MM.1S (cell line): Measurements from ENCODE around the gene ABHD15.

Source experiments
- DNase-seq: peaks from one replicate; pipeline ENCODE4 v3.0.0-alpha.2; 2015
- H2AFZ ChIP-seq: fragments of 300-600 bp; sonication (generic); 2 replicates; pipeline ENCODE4 v1.6.0; 2016; ENCODE audit warnings: antibody characterized with exemption, low read length
- H3F3A ChIP-seq: fragments of 300-600 bp; sonication (generic); 2 replicates; pipeline ENCODE4 v1.6.1; 2016; ENCODE audit warnings: mild to moderate bottlenecking, antibody characterized with exemption, low read length, moderate library complexity, mixed read lengths; ENCODE audit not compliant: insufficient read depth
- H3K27ac ChIP-seq: fragments of 300-600 bp; sonication (generic); 2 replicates; pipeline ENCODE4 v1.5.1; 2016; ENCODE audit warnings: mild to moderate bottlenecking, low read length
- H3K27me3 ChIP-seq: fragments of 300-600 bp; sonication (generic); replicated peaks from 2 replicates; pipeline ENCODE4 v1.6.0; 2016; ENCODE audit warnings: low read length; ENCODE audit not compliant: insufficient read depth
- H3K36me3 ChIP-seq: fragments of 300-600 bp; sonication (generic); replicated peaks from 2 replicates; pipeline ENCODE4 v1.6.1; 2016; ENCODE audit warnings: mild to moderate bottlenecking, low read length, mixed read lengths; ENCODE audit not compliant: insufficient read depth
- H3K4me1 ChIP-seq: fragments of 300-600 bp; sonication (generic); 2 replicates; pipeline ENCODE4 v1.6.1; 2016; ENCODE audit warnings: low read length, mixed read lengths
- H3K4me2 ChIP-seq: fragments of 300-600 bp; sonication (generic); 2 replicates; pipeline ENCODE4 v1.6.0; 2016; ENCODE audit warnings: low read depth, low read length
- H3K4me3 ChIP-seq: fragments of 300-600 bp; sonication (generic); 2 replicates; pipeline ENCODE4 v1.5.1; 2016; ENCODE audit warnings: low read length, mixed read lengths
- H3K79me2 ChIP-seq: fragments of 300-600 bp; sonication (generic); 2 replicates; pipeline ENCODE4 v1.6.1; 2016; ENCODE audit warnings: mixed run types, low read length, mixed read lengths
- H3K9ac ChIP-seq: fragments of 300-600 bp; sonication (generic); 2 replicates; pipeline ENCODE4 v1.6.1; 2016; ENCODE audit warnings: low read length, mixed read lengths
- H3K9me2 ChIP-seq: fragments of 300-600 bp; sonication (generic); replicated peaks from 2 replicates; pipeline ENCODE4 v1.6.1; 2016; ENCODE audit warnings: mild to moderate bottlenecking, low read length, mixed read lengths; ENCODE audit not compliant: insufficient read depth
- H3K9me3 ChIP-seq: fragments of 300-600 bp; sonication (generic); replicated peaks from 2 replicates; pipeline ENCODE4 v1.6.1; 2016; ENCODE audit warnings: mild to moderate bottlenecking, low read length, mixed read lengths; ENCODE audit not compliant: insufficient read depth
- H4K20me1 ChIP-seq: fragments of 300-600 bp; sonication (generic); 2 replicates; pipeline ENCODE4 v1.6.1; 2016; ENCODE audit warnings: mild to moderate bottlenecking, low read length, moderate library complexity, mixed read lengths; ENCODE audit not compliant: insufficient read depth
- EZH2 ChIP-seq: fragments of 300-600 bp; sonication (generic); optimal IDR thresholded peaks from 2 replicates; pipeline ENCODE3; 2017; ENCODE audit warnings: low read depth, mild to moderate bottlenecking, antibody characterized with exemption, low read length, mixed read lengths
- EZH2phosphoT487 ChIP-seq: fragments of 300-600 bp; sonication (generic); IDR thresholded peaks from 2 replicates; pipeline ENCODE4 v1.6.1; 2018; ENCODE audit warnings: antibody characterized with exemption, low read length
- TF ChIP-seq, protein P1 (sequence below): fragments of 300-600 bp; sonication (generic); IDR thresholded peaks from 2 replicates; pipeline ENCODE4 v1.5.1; 2016; ENCODE audit warnings: antibody characterized with exemption, low read length, mixed read lengths

The ABHD15 gene

DNA sequence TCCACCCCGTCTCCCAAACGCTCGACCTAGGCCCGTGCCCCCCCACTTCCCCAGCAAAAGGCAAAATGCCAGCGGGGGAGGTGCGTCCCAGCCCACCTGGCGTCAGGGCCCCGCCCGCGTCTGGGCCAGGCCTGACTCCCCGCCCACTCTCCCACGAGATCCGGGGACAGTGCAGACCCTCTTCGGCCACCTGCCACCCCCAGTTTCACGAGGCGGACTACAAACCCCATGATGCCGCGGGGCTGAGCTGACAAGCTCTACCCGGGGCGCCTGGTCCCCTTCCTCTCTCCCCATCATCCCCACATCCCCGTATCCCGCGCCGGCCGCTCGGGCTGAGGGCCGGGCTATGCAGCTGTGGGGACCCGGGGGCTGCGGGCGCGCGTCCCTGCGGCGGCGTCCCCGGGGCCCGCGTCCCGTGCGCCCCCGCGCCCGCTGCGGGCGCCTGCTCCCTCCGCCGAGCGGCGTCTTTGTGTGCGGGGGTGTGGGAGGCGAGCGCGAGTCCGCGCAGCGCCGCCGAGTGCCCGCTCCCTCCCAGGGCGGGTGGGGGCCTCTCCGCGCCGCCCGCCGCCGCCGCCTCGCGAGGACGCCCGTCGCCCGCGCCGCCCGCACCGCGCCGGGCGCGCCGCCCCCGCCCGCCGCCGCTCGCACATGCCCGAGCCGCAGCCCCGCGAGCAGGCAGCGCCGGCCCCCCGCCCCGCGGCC, 26.2 kb upstream of the ABHD15 start, which contains the start of gene ANKRD13B:
ANKRD13B (plus strand) TSS at position 283 of the 702 bp plus-strand sequence. CDS start 490 bp downstream, outside the sequence.
- Histone ChIP-seq H3K4me1 (peaks cover 31% of the 10 kb centered on the region), H3K9me2 (no peaks in the 10 kb centered on the region), H3K36me3 (no peaks in the 10 kb centered on the region), H2AFZ (peak within 1 kb of the TSS; percentile 70), H3K9ac (peak within 1 kb of the TSS; percentile 21; the same call in 1 of the 2 replicates), H3K4me3 (peak within 1 kb of the TSS; percentile 73), H3F3A (peaks cover 6% of the 10 kb centered on the region; the same call in 1 of the 2 replicates), H3K4me2 (peak within 1 kb of the TSS; percentile 99), H3K9me3 (no peaks in the 10 kb centered on the region), H3K27ac (no peak within 1 kb of the TSS), H4K20me1 (no peaks in the 10 kb centered on the region), H3K27me3 (no peaks in the 10 kb centered on the region), H3K79me2 (peaks cover 10% of the 10 kb centered on the region)
- DNase-seq: no peak
- TF ChIP-seq EZH2 (no peak), EZH2phosphoT487 (no peak)
- TF ChIP-seq, protein P1, sequence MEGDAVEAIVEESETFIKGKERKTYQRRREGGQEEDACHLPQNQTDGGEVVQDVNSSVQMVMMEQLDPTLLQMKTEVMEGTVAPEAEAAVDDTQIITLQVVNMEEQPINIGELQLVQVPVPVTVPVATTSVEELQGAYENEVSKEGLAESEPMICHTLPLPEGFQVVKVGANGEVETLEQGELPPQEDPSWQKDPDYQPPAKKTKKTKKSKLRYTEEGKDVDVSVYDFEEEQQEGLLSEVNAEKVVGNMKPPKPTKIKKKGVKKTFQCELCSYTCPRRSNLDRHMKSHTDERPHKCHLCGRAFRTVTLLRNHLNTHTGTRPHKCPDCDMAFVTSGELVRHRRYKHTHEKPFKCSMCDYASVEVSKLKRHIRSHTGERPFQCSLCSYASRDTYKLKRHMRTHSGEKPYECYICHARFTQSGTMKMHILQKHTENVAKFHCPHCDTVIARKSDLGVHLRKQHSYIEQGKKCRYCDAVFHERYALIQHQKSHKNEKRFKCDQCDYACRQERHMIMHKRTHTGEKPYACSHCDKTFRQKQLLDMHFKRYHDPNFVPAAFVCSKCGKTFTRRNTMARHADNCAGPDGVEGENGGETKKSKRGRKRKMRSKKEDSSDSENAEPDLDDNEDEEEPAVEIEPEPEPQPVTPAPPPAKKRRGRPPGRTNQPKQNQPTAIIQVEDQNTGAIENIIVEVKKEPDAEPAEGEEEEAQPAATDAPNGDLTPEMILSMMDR: no peak

DNA sequence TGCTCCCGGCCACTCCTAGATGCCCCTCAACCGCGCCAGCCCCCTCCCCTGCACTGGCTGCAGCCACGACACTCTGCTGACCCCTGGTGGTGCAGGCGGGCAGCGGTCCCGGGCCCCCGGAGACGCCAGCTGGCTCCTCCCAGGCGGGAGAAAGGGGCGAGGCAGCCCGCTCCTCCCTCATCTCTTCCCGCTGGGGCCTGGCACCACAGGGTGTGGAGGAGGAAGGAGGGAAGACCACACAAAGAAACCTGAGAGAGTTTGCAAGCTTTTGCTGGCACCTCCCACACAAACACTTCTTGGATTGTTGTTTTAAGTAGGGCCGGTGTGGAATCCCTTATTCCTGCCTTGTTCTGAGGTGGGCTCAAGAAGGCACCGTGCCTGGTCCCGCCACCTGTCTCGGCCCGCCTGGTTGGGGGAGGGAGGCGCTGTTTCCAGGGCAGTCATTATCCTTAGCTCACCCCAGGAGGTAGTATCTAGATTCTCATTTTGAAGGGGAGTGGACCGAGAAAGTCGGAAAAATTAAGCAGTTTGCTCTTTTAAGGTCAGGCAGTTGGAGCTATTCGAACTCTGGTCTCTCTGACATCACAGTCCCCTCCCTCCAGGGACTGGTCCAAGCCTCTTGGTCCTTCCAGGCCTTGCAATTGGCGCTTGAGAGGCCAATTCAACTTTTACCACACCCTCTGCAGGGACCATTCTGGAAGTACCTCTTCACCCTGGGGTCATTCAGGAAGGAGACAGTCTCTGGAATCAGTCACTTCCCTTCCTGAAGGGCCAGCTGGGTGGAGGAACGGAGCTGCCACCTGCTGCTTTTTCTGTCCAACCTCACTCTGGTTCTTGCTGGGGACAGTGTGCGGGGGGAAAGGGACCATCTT, 25.1 kb upstream of the ABHD15 start:
- Histone ChIP-seq H3K36me3 (no peaks in the 10 kb centered on the region), H3K27me3 (no peaks in the 10 kb centered on the region), H3K4me2 (peak overlapping the region; percentile 99), H2AFZ (peak overlapping the region; percentile 59), H3K9me2 (no peaks in the 10 kb centered on the region), H3K9me3 (no peaks in the 10 kb centered on the region), H3F3A (peaks cover 6% of the 10 kb centered on the region; the same call in 1 of the 2 replicates), H3K4me1 (peaks cover 36% of the 10 kb centered on the region), H3K4me3 (0 out of 2 replicates have a peak overlapping the region, but pooled peaks have one; percentile 69), H4K20me1 (no peaks in the 10 kb centered on the region), H3K27ac (no peak overlapping the region), H3K79me2 (peaks cover 20% of the 10 kb centered on the region), H3K9ac (no peak overlapping the region)
- TF ChIP-seq, protein P1: peak; percentile 97
- TF ChIP-seq EZH2: no peak
- TF ChIP-seq EZH2phosphoT487: no peak
- peak; percentile 78 for DNase-seq

DNA sequence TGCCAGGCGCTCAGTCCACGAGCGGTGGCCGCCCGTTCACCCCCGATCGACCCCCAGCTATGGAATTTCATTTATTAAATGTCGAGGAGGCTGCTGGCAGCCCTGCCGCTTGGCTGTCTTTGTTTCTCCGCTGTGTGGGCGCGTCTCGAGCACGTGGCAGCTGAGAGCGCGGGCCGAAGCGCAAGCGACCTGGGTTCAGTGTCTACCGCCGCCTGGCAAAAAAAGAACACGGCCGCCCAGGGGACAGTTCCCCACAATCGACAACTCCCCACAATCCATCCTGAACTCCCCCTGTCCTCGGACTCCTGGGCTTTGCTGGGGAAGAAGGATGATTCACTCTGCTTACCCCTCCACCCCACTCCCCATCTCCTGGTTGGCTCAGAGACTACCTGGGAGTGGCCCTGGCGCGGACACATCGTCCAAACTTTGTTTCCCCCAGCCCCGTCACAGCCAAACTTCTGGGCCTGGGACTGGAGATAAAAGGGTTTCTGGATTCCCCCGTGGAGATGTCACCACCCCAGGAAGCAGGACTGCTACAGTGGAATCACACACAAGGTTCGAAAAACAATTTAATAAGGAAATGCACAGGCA, 24.4 kb upstream of the ABHD15 start:
- H3K4me2 ChIP-seq: peak overlapping the region; percentile 99
- H4K20me1 ChIP-seq: no peaks in the 10 kb centered on the region
- 0 out of 2 replicates have a peak overlapping the region, but pooled peaks have one; percentile 59 for H2AFZ ChIP-seq
- peaks cover 27% of the 10 kb centered on the region for H3K79me2 ChIP-seq
- no peaks in the 10 kb centered on the region for H3K9me2 ChIP-seq
- H3K27ac ChIP-seq: no peak overlapping the region
- H3F3A ChIP-seq: peaks cover 6% of the 10 kb centered on the region; the same call in 1 of the 2 replicates
- H3K36me3 ChIP-seq: no peaks in the 10 kb centered on the region
- DNase-seq: no peak
- no peak for TF ChIP-seq EZH2
- TF ChIP-seq EZH2phosphoT487: no peak
- TF ChIP-seq, protein P1: no peak
- peaks cover 36% of the 10 kb centered on the region for H3K4me1 ChIP-seq
- no peaks in the 10 kb centered on the region for H3K27me3 ChIP-seq
- H3K9me3 ChIP-seq: no peaks in the 10 kb centered on the region
- H3K9ac ChIP-seq: no peak overlapping the region
- H3K4me3 ChIP-seq: peak overlapping the region; percentile 11; the same call in 1 of the 2 replicates
